ENCODE measurements around the gene SMCO1. TPM values are rescaled to one million over a fixed set of nuclear protein-coding genes. Genes with fewer than 3 reads are reported as not detected.

The SMCO1 gene
- total RNA-seq, 4 donors from 2014 or later, result 0.46 to 2.2 (median 1.5) TPM

- Histone ChIP-seq H3K9me3 (peaks cover 0 to 8% (median 4%) of the 10 kb centered on the region in 3 donors), H3K4me3 (no peak overlapping the region), H3K27ac (no peak overlapping the region), H3K36me3 (no peaks in the 10 kb centered on the region), H3K4me1 (peaks cover 13 to 17% of the 10 kb centered on the region in 2 donors), H3K27me3 (no peaks in the 10 kb centered on the region)
- DNase-seq (no peak), ATAC-seq (no peak)
- in situ Hi-C loops (cut with MboI; ENCODE audit: low sequenced_read_pairs in 4 of 4), result loop anchor here (5.0 to 25.0 kb wide), 3 partner anchors 262 to 432 kb away; partner anchors contain the start of gene TFRC (in 1 of the 4)
- intact Hi-C loops (cut with DNase I; ENCODE audit: low total_unique reads), result loop anchor here (1.0 to 5.0 kb wide), 3 partner anchors 33 to 265 kb away; partner anchors contain the start of gene UBXN7
- TF ChIP-seq POLR2A (IDR thresholded peaks at IDR 0.05) (no peak), CTCF (IDR thresholded peaks at IDR 0.05 in 4 of 5, conservative IDR thresholded peaks at IDR 0.05 in 1 of 5) (no peak)
Observed at GRCh38 chr3:196519718-196520082, 4.6 kb upstream of the SMCO1 start.

GRCh38 chr3:196518966-196519717 is 4.0 kb upstream of the SMCO1 start:
- H3K4me1 ChIP-seq, result peaks cover 19 to 23% of the 10 kb centered on the region in 2 donors
- intact Hi-C loops (cut with DNase I; ENCODE audit: low total_unique reads), result loop anchor here (1.0 to 5.0 kb wide), 3 partner anchors 33 to 264 kb away; partner anchors contain the start of gene UBXN7
- TF ChIP-seq POLR2A (IDR thresholded peaks at IDR 0.05) (no peak), CTCF (IDR thresholded peaks at IDR 0.05 in 4 of 5, conservative IDR thresholded peaks at IDR 0.05 in 1 of 5) (peak; percentile 69 to 82 (median 77))
- H3K27me3 ChIP-seq, result no peaks in the 10 kb centered on the region
- in situ Hi-C loops (cut with MboI; ENCODE audit: low sequenced_read_pairs in 4 of 4), result loop anchor here in 1 of 4 donors (25.0 kb wide), 1 partner anchor 432 kb away; the partner anchor contains the start of gene TFRC
- peak; percentile 56 to 71 for DNase-seq
- peaks cover 0 to 8% (median 4%) of the 10 kb centered on the region in 3 donors for H3K9me3 ChIP-seq
- H3K4me3 ChIP-seq, result no peak overlapping the region
- ATAC-seq, result peak; percentile 60 to 66
- peak overlapping the region; percentile 7 to 50 (median 25) for H3K27ac ChIP-seq
- no peaks in the 10 kb centered on the region for H3K36me3 ChIP-seq

GRCh38 chr3:196517919-196518318 is 2.8 kb upstream of the SMCO1 start:
- no peak overlapping the region for H3K27ac ChIP-seq
- peaks cover 20 to 26% of the 10 kb centered on the region in 2 donors for H3K4me1 ChIP-seq
- no peak for DNase-seq
- TF ChIP-seq POLR2A (IDR thresholded peaks at IDR 0.05) (no peak), CTCF (IDR thresholded peaks at IDR 0.05 in 4 of 5, conservative IDR thresholded peaks at IDR 0.05 in 1 of 5) (no peak)
- intact Hi-C loops (cut with DNase I; ENCODE audit: low total_unique reads) (loop anchor here (2.0 to 5.0 kb wide), 2 partner anchors 86 to 263 kb away; partner anchors contain the start of gene UBXN7), in situ Hi-C loops (cut with MboI; ENCODE audit: low sequenced_read_pairs in 4 of 4) (loop anchor here in 1 of 4 donors (25.0 kb wide), 1 partner anchor 431 kb away; the partner anchor contains the start of gene TFRC)
- no peaks in the 10 kb centered on the region for H3K27me3 ChIP-seq
- no peak overlapping the region for H3K4me3 ChIP-seq
- peaks cover 0 to 8% (median 4%) of the 10 kb centered on the region in 3 donors for H3K9me3 ChIP-seq
- no peak for ATAC-seq
- no peaks in the 10 kb centered on the region for H3K36me3 ChIP-seq

- no peak for ATAC-seq
- H3K27me3 ChIP-seq, result no peaks in the 10 kb centered on the region
- TF ChIP-seq POLR2A (IDR thresholded peaks at IDR 0.05), result no peak
- no peak for TF ChIP-seq CTCF (IDR thresholded peaks at IDR 0.05 in 4 of 5, conservative IDR thresholded peaks at IDR 0.05 in 1 of 5)
- H3K27ac ChIP-seq, result no peak overlapping the region
- in situ Hi-C loops (cut with MboI; ENCODE audit: low sequenced_read_pairs in 4 of 4), result loop anchor here in 1 of 4 donors (25.0 kb wide), 1 partner anchor 430 kb away; the partner anchor contains the start of gene TFRC
- intact Hi-C loops (cut with DNase I; ENCODE audit: low total_unique reads), result loop anchor here (5.0 kb wide), 1 partner anchor 85 kb away; the partner anchor contains the start of gene UBXN7
- peaks cover 20 to 26% of the 10 kb centered on the region in 2 donors for H3K4me1 ChIP-seq
- no peak overlapping the region for H3K4me3 ChIP-seq
- DNase-seq, result no peak
- H3K36me3 ChIP-seq, result no peaks in the 10 kb centered on the region
- peaks cover 0 to 8% (median 4%) of the 10 kb centered on the region in 3 donors for H3K9me3 ChIP-seq
Observed at GRCh38 chr3:196517162-196517800, 2.1 kb upstream of the SMCO1 start.
